Ishikawa (cell line): ENCODE data around the gene ACSL6.

Experiments
- CEBPB ChIP-seq: IDR thresholded peaks from 2 replicates; pipeline ENCODE4 v1.6.1; 2012
- CREB1 ChIP-seq: IDR thresholded peaks from 2 replicates; pipeline ENCODE4 v1.6.1; 2012; ENCODE audit warnings: low read depth
- EGR1 ChIP-seq: IDR thresholded peaks from 2 replicates; pipeline ENCODE4 v1.6.1; 2012
- EP300 ChIP-seq: IDR thresholded peaks from 2 replicates; pipeline ENCODE4 v1.6.1; 2012; ENCODE audit warnings: borderline replicate concordance
- FOXM1 ChIP-seq: IDR thresholded peaks from 2 replicates; pipeline ENCODE4 v1.6.1; 2012; ENCODE audit warnings: low read depth, borderline replicate concordance
- MAX ChIP-seq: IDR thresholded peaks from 2 replicates; pipeline ENCODE4 v1.6.1; 2012
- NFIC ChIP-seq: IDR thresholded peaks from 2 replicates; pipeline ENCODE4 v1.6.1; 2012
- RAD21 ChIP-seq: IDR thresholded peaks from 2 replicates; pipeline ENCODE4 v1.6.1; 2012; ENCODE audit warnings: low read depth
- REST ChIP-seq: IDR thresholded peaks from 2 replicates; pipeline ENCODE4 v1.6.1; 2012; ENCODE audit warnings: low read depth, mild to moderate bottlenecking
- TAF1 ChIP-seq: IDR thresholded peaks from 2 replicates; pipeline ENCODE4 v1.6.1; 2012; ENCODE audit warnings: low read depth, mild to moderate bottlenecking
- TCF12 ChIP-seq: IDR thresholded peaks from 2 replicates; pipeline ENCODE4 v1.6.1; 2012; ENCODE audit warnings: low read depth
- TEAD4 ChIP-seq: IDR thresholded peaks from 2 replicates; pipeline ENCODE4 v1.6.1; 2012
- USF1 ChIP-seq: IDR thresholded peaks from 2 replicates; pipeline ENCODE4 v1.6.1; 2012
- YY1 ChIP-seq: IDR thresholded peaks from 2 replicates; pipeline ENCODE4 v1.6.1; 2012; ENCODE audit warnings: low read depth
- ZBTB7A ChIP-seq: IDR thresholded peaks from 2 replicates; pipeline ENCODE4 v1.6.1; 2012; ENCODE audit warnings: low read depth

ACSL6 gene

GRCh38 chr5:132010989-132011621, 353 bp downstream of the ACSL6 start:
- TF ChIP-seq ZBTB7A, result 0 out of 2 replicates have a peak, but pooled peaks have one; percentile 22
- TF ChIP-seq EGR1, result no peak
- no peak for TF ChIP-seq YY1

GRCh38 chr5:132010645-132010988, 841 bp downstream of the ACSL6 start:
- TF ChIP-seq TCF12 (no peak), TAF1 (no peak), YY1 (no peak), EP300 (no peak), RAD21 (no peak)

- no peak for TF ChIP-seq EGR1
- no peak for TF ChIP-seq YY1
- TF ChIP-seq REST, result no peak
- no peak for TF ChIP-seq USF1
- TF ChIP-seq TEAD4, result no peak
- TF ChIP-seq ZBTB7A, result no peak
- no peak for TF ChIP-seq NFIC
- no peak for TF ChIP-seq RAD21
- TF ChIP-seq MAX, result no peak
- TF ChIP-seq TAF1, result no peak
- TF ChIP-seq CEBPB, result no peak
These were observed 1.6 kb downstream of the ACSL6 start for GRCh38 chr5:132009706-132010405.

- TF ChIP-seq TEAD4 (no peak), CEBPB (no peak), CREB1 (no peak), TCF12 (no peak), MAX (no peak), REST (no peak), EGR1 (no peak), ZBTB7A (no peak), RAD21 (no peak), USF1 (no peak), TAF1 (no peak), EP300 (no peak), NFIC (no peak), YY1 (no peak)
These were observed 2.3 kb downstream of the ACSL6 start for GRCh38 chr5:132008961-132009680.

GRCh38 chr5:132008163-132008473, 3.3 kb downstream of the ACSL6 start:
- TF ChIP-seq YY1 (no peak), NFIC (no peak), RAD21 (no peak), MAX (no peak), CREB1 (no peak), TCF12 (no peak), ZBTB7A (no peak), CEBPB (no peak), FOXM1 (no peak), REST (no peak), TAF1 (no peak), USF1 (no peak), EGR1 (no peak), EP300 (no peak), TEAD4 (no peak)
